ENCODE measurements around the gene KRT13. TPM values are rescaled to one million over a fixed set of nuclear protein-coding genes. Genes with fewer than 3 reads are reported as not detected.

The KRT13 gene
- total and polyA plus RNA-seq, 9 of the 15 experiments (the other 6 are each of a cell fraction or from before 2014, with no cell fraction given), result 0.11 to 1.1 (median 0.24) TPM; not detected in 3

DNA sequence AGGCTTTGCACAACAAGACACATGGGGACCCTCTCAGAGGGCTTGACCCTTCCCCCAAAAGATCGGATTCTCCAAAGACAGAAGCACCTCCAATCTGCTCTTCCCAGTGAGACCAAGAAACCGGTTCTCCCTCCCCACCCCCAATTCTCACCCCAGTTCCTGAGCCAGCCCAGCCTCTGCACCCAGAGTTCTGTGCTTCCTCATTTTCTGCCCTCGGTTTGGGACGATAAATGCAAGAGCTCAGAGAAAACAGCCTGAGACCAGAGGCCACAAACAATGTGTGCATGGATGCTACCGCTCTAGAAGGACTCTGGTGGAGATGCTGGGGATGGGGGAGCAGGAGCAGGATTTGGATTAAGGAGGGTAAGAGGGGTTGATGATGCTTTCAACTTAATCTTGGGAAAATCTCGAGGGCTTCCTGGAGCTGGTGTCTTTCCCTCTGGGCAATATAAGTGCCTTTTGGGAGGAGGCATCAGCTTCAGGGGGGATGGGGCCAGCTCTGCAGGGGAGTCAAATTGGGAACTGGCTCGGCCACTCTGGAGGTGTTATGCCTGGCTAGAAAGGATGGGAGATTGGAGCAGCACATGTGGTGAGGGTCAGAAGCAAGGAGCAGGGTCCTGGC, 7.2 kb upstream of the KRT13 start:
- Histone ChIP-seq H3K4me3 (no peak overlapping the region), H3K36me3 (ENCODE audit: control insufficient read depth, insufficient read depth, low read length) (no peaks in the 10 kb centered on the region), H3K4me2 (ENCODE audit: insufficient read depth, low read length) (no peak overlapping the region), H2AFZ (ENCODE audit: low read depth, low read length) (peak overlapping the region; percentile 36), H3K9me1 (ENCODE audit: control insufficient read depth, insufficient read depth, low read length) (no peaks in the 10 kb centered on the region), H3K4me1 (replicated peaks in 1 of 2; ENCODE audit: control insufficient read depth in 2 of 2, insufficient read depth in 2 of 2, low read length in 2 of 2) (peaks cover 37 to 44% of the 10 kb centered on the region in 2 experiments), H3K79me2 (ENCODE audit: control insufficient read depth, insufficient read depth, low read length) (no peaks in the 10 kb centered on the region), H4K20me1 (replicated peaks; ENCODE audit: control insufficient read depth, insufficient read depth, low read length) (no peaks in the 10 kb centered on the region), H3K27me3 (ENCODE audit: control insufficient read depth in 2 of 2, insufficient read depth in 2 of 2, low read length in 2 of 2) (no peaks in the 10 kb centered on the region), H3K9ac (ENCODE audit: insufficient read depth in 1 of 2, low read depth in 2 of 2, low read length in 2 of 2) (peak overlapping the region in 1 of 2 experiments; percentile 21; a peak in 1 of 4 replicates), H3K9me3 (replicated peaks; ENCODE audit: control insufficient read depth, insufficient read depth, low read depth, low read length) (no peaks in the 10 kb centered on the region), H3K27ac (ENCODE audit: extremely low read depth, low read depth, low read length) (no peak overlapping the region)
- no TSS peak for BruUV-seq (replicated peaks)
- POLR2A ChIA-PET, result interaction anchor here (0.6 to 1.6 kb wide), 5 partner anchors 12 to 928 kb away, joined by 3 to 7 read pairs (median 3); partner anchors contain the start of gene KRT19
- in situ Hi-C loops (cut with MboI), result no loop called here
- intact Hi-C loops (cut with micrococcal nuclease), result no loop called here
- CTCF ChIA-PET (ENCODE audit: low intra/inter-chr PET ratio), result no interaction called here
- FAIRE-seq (no peak), ATAC-seq (no peak), DNase-seq (ENCODE audit: extremely low read depth in 1 of 4, low spot score in 3 of 4) (no peak)
- no peak for TF ChIP-seq ATF7 (IDR thresholded peaks at IDR 0.05)
- TF ChIP-seq SPI1 (IDR thresholded peaks at IDR 0.05; ENCODE audit: borderline replicate concordance, low read depth, low read length), result peak; percentile 48; the same call in 1 of the 2 replicates
- peak; percentile 79 for TF ChIP-seq ZFP36 (IDR thresholded peaks at IDR 0.05; ENCODE audit: low read depth, low read length, partially characterized antibody)
- TF ChIP-seq, protein P1, sequence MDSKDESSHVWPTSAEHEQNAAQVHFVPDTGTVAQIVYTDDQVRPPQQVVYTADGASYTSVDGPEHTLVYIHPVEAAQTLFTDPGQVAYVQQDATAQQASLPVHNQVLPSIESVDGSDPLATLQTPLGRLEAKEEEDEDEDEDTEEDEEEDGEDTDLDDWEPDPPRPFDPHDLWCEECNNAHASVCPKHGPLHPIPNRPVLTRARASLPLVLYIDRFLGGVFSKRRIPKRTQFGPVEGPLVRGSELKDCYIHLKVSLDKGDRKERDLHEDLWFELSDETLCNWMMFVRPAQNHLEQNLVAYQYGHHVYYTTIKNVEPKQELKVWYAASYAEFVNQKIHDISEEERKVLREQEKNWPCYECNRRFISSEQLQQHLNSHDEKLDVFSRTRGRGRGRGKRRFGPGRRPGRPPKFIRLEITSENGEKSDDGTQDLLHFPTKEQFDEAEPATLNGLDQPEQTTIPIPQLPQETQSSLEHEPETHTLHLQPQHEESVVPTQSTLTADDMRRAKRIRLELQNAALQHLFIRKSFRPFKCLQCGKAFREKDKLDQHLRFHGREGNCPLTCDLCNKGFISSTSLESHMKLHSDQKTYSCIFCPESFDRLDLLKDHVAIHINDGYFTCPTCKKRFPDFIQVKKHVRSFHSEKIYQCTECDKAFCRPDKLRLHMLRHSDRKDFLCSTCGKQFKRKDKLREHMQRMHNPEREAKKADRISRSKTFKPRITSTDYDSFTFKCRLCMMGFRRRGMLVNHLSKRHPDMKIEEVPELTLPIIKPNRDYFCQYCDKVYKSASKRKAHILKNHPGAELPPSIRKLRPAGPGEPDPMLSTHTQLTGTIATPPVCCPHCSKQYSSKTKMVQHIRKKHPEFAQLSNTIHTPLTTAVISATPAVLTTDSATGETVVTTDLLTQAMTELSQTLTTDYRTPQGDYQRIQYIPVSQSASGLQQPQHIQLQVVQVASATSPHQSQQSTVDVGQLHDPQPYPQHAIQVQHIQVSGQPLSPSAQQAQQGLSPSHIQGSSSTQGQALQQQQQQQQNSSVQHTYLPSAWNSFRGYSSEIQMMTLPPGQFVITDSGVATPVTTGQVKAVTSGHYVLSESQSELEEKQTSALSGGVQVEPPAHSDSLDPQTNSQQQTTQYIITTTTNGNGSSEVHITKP (IDR thresholded peaks at IDR 0.05; ENCODE audit: partially characterized antibody), result peak; percentile 74
- TF ChIP-seq, protein P2, sequence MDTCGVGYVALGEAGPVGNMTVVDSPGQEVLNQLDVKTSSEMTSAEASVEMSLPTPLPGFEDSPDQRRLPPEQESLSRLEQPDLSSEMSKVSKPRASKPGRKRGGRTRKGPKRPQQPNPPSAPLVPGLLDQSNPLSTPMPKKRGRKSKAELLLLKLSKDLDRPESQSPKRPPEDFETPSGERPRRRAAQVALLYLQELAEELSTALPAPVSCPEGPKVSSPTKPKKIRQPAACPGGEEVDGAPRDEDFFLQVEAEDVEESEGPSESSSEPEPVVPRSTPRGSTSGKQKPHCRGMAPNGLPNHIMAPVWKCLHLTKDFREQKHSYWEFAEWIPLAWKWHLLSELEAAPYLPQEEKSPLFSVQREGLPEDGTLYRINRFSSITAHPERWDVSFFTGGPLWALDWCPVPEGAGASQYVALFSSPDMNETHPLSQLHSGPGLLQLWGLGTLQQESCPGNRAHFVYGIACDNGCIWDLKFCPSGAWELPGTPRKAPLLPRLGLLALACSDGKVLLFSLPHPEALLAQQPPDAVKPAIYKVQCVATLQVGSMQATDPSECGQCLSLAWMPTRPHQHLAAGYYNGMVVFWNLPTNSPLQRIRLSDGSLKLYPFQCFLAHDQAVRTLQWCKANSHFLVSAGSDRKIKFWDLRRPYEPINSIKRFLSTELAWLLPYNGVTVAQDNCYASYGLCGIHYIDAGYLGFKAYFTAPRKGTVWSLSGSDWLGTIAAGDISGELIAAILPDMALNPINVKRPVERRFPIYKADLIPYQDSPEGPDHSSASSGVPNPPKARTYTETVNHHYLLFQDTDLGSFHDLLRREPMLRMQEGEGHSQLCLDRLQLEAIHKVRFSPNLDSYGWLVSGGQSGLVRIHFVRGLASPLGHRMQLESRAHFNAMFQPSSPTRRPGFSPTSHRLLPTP (IDR thresholded peaks at IDR 0.05; ENCODE audit: borderline replicate concordance, extremely low read depth, insufficient read length), result no peak
- TF ChIP-seq HMGN3 (IDR thresholded peaks at IDR 0.05; ENCODE audit: borderline replicate concordance, extremely low read depth, insufficient read length, low read depth, low read length), result no peak
- no peak for TF ChIP-seq PURB (CRISPR knock-in tag; IDR thresholded peaks at IDR 0.05; ENCODE audit: low read depth)
- WGBS (ENCODE audit: insufficient coverage, low coverage, missing lambda C conversion rate), result 26% methylated on average over 7 of the region's 7 CpGs
